ENCODE data around the gene RRP1B.
A peak's percentile ranks its signal among the peaks of the same experiment; 100 is the strongest.
"Not testable (repeated sequence)": the region's sequence is repeated elsewhere in the genome, so short reads cannot be mapped to it uniquely, and the experiment has no call there.

Gene RRP1B

GRCh38 chr21:43659136-43660000, at the start of gene RRP1B, which contains the start of gene HSF2BP:
RRP1B (plus strand) TSS chr21:43659560; CDS start chr21:43659665, 105 bp downstream.
HSF2BP (minus strand) TSS chr21:43659488; CDS start chr21:43658096, 1,392 bp downstream.
- peak; percentile 90 for DNase-seq

- DNase-seq: peak; percentile 62
Observed at GRCh38 chr21:43611598-43612369, 47.6 kb upstream of the RRP1B start.

GRCh38 chr21:43613755-43614638, 45.4 kb upstream of the RRP1B start:
- DNase-seq: no peak

- DNase-seq: no peak
Observed at GRCh38 chr21:43614839-43615238, 44.5 kb upstream of the RRP1B start.

- DNase-seq: not testable (repeated sequence)
Observed at GRCh38 chr21:43616861-43617260, 42.5 kb upstream of the RRP1B start.

GRCh38 chr21:43618940-43619339, 40.4 kb upstream of the RRP1B start:
- DNase-seq: no peak

GRCh38 chr21:43619344-43619743, 40.0 kb upstream of the RRP1B start:
- DNase-seq: no peak

- no peak for DNase-seq
Observed at GRCh38 chr21:43619856-43620255, 39.5 kb upstream of the RRP1B start.

GRCh38 chr21:43622796-43623195, 36.6 kb upstream of the RRP1B start:
- DNase-seq: no peak

GRCh38 chr21:43623588-43623987, 35.8 kb upstream of the RRP1B start:
- DNase-seq: no peak

- DNase-seq: no peak
Observed at GRCh38 chr21:43624339-43624738, 35.0 kb upstream of the RRP1B start.

GRCh38 chr21:43626390-43626789, 33.0 kb upstream of the RRP1B start:
- no peak for DNase-seq

- DNase-seq: no peak
Observed at GRCh38 chr21:43627527-43627926, 31.8 kb upstream of the RRP1B start.

- no peak for DNase-seq
Observed at GRCh38 chr21:43631411-43632107, 27.8 kb upstream of the RRP1B start.

GRCh38 chr21:43632373-43632905, 26.9 kb upstream of the RRP1B start:
- DNase-seq: no peak

- DNase-seq: no peak
Observed at GRCh38 chr21:43634618-43635017, 24.7 kb upstream of the RRP1B start.

GRCh38 chr21:43635436-43635835, 23.9 kb upstream of the RRP1B start:
- DNase-seq: no peak

- no peak for DNase-seq
Observed at GRCh38 chr21:43637530-43638158, 21.7 kb upstream of the RRP1B start.

GRCh38 chr21:43639470-43640353, 19.6 kb upstream of the RRP1B start:
- no peak for DNase-seq

GRCh38 chr21:43640400-43640799, 19.0 kb upstream of the RRP1B start:
- DNase-seq: no peak
